Left lobe of liver (tissue), 2 donors: ENCODE results near the gene EFNA4. TPM values are rescaled to one million over a fixed set of nuclear protein-coding genes. Genes with fewer than 3 reads are reported as not detected.

Experiments
- ATAC-seq: fragments of 200-7000 bp; cut with Tn5 transposase; one replicate; pipeline ENCODE4 v1.9.1; 2020; ENCODE audit warnings: mild to moderate bottlenecking, moderate library complexity
- DNase-seq: peaks from one replicate; pipeline ENCODE4 v3.0.0-alpha.2; 2020; ENCODE audit warnings: low spot score
- total RNA-seq: library from RNA; stranded (reverse); gene quantifications from one replicate; pipeline ENCODE4 v1.2.1, GENCODE V29; 2021
- donor health status: DM: no; HTN: no; CAD: no; lungs with moderate emphysema.
- donor health status: DM: no; HTN: yes; CAD: no.

Gene EFNA4, protein sequence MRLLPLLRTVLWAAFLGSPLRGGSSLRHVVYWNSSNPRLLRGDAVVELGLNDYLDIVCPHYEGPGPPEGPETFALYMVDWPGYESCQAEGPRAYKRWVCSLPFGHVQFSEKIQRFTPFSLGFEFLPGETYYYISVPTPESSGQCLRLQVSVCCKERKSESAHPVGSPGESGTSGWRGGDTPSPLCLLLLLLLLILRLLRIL
- total RNA-seq, result 3.3 TPM

DNA sequence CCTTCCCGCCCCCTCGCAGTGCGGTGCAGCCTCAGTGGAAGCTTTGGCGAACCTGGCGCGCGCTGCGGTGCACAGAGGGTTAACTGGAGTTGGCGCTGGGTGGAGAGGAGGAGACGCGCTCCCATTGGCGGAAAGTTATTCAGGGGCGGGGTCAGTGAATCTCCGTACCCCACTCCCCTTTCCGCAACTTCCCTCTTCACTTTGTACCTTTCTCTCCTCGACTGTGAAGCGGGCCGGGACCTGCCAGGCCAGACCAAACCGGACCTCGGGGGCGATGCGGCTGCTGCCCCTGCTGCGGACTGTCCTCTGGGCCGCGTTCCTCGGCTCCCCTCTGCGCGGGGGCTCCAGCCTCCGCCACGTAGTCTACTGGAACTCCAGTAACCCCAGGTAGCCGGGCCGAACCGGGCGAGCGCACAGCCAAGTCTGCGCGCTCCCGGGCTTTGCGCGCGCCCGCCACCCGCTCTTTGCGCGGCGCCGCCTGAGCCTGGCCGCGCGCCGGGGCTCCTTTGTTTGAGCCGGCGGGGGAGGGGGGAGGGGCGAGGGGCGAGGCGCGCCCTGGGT, at the start of gene EFNA4:
TSS of gene EFNA4 (plus strand) at position 191 of the 561 bp plus-strand sequence. CDS start at position 275, 84 bp downstream.
- DNase-seq, result peak; percentile 89
- ATAC-seq, result peak; percentile 88

DNA sequence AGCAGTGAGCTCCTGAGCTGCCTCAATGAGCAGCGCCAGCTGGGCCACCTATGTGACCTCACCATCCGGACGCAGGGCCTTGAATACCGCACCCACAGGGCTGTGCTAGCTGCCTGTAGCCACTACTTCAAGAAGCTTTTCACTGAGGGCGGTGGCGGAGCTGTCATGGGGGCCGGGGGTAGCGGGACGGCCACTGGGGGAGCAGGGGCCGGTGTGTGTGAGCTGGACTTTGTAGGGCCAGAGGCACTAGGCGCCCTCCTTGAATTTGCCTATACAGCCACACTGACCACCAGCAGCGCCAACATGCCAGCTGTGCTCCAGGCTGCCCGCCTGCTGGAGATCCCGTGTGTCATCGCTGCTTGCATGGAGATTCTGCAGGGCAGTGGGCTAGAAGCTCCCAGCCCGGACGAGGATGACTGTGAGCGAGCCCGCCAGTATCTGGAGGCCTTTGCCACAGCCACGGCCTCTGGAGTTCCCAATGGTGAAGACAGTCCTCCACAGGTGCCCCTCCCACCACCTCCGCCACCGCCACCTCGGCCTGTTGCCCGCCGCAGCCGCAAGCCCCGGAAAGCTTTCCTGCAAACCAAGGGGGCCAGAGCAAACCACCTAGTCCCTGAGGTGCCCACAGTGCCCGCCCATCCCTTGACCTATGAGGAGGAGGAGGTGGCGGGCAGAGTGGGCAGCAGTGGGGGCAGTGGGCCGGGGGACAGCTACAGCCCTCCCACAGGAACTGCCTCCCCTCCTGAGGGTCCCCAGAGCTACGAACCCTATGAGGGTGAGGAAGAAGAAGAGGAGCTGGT, 48.6 kb upstream of the EFNA4 start:
- DNase-seq (no peak), ATAC-seq (no peak)

DNA sequence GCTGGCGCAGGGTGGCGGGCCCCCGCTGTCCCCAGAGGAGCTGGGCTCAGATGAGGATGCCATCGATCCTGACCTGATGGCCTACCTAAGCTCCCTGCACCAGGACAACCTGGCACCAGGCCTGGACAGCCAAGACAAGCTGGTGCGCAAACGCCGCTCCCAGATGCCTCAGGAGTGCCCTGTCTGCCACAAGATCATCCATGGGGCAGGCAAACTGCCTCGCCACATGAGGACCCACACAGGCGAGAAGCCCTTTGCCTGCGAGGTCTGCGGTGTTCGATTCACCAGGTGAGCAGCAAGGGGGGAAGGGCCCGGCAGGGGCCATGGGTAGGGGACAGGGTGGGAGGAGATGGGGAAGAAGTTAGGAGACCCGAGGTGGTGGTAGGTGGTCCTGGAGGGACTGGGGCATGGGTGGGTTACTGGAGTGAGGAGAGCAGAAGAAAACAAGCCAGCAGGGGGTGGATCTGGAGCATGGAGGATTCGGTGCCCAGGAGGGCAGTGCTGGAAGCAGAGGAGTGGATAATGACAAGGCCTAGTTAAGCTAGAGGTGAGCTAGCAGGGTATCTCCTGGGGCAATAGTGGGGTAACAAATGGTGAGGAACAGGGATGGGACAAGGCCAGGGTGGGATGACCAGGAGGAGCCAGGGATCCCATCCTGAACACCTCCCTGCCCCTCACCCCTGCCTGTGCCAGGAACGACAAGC, 47.9 kb upstream of the EFNA4 start:
- DNase-seq, result peak; percentile 55
- ATAC-seq, result no peak

DNA sequence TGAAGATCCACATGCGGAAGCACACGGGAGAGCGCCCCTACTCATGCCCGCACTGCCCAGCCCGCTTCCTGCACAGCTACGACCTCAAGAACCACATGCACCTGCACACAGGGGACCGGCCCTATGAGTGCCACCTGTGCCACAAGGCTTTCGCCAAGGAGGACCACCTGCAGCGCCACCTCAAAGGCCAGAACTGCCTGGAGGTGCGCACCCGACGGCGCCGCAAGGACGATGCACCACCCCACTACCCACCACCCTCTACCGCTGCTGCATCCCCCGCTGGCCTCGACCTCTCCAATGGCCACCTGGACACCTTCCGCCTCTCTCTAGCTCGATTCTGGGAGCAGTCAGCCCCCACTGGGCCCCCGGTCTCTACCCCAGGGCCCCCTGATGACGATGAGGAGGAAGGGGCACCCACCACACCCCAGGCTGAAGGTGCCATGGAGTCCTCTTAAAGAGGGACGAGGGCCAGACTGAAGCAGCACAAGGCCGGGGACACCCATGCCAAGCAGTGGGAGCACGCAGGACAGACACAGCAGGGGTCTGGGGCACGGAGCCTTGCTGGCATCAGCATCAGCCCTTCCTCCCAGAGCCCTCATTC, 47.2 kb upstream of the EFNA4 start:
- peak; percentile 55 for DNase-seq

DNA sequence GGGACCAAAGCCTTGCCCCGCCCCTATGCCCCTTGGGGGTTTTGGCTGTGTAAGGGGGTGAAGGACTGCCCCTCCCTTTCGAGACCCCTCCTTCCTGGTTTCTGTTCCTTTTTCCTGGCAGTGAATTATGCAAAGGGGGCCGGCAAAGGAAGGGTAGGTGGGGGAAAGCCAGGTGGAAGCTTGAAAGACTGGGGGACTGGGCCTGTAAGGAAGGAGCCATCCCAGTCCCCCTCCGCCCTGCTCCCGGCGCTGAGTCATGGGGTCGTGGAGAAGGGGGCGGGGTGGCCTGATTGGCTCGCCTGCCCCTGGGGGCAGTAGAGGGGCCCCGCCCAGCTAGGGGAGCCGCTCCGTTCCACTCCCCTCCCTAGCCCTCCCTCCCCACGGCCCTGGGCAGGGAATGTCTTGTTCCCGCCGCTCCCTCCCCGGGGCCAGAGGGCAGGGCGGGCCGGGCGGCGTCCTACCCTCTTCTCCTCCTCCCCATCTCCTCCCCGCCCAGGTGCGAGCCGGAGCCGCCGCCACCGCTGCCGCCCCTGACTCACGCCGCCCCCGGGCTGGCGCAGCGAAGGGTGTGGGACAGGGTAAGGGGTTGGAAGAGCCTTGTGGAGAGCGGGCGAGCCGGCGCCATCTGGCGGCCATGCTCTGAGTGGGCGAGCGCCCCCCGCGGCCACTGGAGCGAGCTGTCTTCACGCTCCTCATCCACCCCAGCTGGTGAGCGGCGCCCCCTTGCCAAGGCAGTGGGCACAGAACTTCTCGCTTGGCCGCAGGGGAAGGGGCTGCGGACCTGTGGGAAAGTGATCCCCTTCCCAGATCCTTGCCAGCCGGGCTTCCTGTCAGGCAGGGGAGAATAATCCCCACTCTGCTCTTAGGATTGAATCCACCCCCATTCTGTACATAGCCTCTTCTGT, 46.2 kb upstream of the EFNA4 start:
- peak; percentile 86 for DNase-seq
- ATAC-seq, result peak; percentile 82

More for the DNA sequence above, 47.2 kb upstream of the EFNA4 start:
- ATAC-seq, result no peak

DNA sequence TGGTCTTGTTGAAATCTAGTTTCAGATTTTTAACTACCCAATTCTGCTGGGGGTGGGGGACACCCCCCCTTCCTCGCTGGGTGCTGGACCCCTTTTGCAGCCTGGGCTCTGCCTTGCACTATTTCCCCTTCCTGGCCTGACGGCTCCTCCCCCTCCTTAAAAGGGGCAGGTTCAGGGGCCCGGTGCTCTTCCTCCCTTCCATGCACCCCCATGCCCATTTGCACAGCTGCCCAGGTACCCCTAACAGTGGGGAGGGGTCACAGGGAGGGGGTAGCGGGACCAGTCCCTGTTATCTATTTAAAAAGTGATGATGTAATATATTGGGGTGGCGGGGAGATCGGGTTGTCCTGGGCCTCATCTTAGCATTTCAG, 45.6 kb upstream of the EFNA4 start:
- no peak for DNase-seq
- ATAC-seq, result no peak

DNA sequence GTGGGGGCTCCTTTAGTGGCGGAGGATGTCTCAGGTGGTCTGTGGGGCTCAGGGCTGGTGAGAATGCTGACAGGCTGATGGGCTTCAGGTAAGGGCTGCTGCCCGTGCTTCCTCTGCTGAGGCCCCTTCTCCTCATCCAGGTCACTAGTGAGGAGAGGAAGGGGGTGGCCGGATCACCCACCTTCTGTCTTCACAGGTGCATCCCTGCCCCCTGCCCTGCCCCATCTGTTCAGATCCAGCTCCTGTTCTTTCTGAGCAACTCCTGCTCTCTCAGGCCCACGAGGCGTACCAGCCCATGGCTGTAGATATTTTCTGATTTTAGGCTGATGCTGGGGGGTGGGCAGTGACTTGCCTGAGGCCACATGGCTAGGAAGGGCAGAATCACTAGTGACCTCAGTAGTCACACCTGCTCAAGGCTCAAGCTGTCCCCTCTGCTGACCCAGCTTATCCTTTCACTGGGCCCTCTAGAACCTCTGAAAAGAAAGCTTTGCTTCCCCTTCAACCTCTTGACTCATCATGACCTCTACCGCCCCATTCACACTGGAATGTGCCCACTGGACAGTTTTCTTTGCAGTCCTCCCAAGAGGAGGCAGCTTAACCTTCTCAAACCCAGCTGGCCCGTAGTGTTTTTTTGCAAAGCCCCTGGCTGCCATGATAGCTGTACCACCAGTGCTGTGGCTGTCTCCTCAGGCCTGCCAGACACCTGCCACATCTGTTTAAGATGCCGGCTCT, 44.8 kb upstream of the EFNA4 start:
- DNase-seq (no peak), ATAC-seq (no peak)

DNA sequence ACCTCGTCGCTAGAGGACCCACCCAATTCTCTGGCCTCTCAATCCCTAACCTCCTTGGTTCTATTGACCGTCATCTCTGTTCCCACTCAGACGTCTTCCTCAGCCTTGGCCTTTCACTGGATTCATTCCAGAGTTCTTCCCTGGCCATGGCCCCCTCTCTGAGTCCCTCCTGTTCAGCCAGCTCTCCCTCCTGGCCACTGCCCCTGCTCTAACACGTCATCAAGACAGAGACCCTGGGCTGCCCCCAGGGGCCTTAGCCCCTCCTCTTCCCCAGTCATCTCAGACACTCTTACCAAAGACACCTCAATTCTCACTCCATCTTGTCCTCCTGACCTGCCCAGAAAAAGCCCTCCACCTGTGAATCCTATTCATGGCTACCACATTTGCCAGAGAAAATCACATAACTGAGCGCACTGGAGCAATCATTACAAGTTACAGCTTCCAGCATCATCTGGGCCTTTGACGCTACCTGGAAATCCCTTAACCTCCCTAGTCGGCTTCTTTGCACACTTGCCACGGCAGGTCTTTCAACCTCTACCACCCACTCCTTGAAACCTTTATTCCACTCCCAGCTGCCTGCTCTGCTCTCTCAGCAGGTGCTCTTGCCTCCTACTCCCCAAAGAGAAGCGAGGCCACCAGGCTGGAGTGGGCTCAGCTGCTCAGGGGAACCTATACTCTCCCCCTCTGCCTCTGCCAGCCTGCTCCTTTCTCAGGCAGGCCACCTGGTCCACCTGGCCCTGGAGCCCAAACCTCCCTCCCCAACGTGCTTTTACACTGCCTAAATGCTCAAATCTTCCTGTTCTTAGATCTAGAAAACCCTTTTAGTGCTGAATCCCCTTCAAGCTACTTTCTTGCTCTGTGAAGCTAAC, 43.9 kb upstream of the EFNA4 start:
- no peak for ATAC-seq
- DNase-seq, result no peak

DNA sequence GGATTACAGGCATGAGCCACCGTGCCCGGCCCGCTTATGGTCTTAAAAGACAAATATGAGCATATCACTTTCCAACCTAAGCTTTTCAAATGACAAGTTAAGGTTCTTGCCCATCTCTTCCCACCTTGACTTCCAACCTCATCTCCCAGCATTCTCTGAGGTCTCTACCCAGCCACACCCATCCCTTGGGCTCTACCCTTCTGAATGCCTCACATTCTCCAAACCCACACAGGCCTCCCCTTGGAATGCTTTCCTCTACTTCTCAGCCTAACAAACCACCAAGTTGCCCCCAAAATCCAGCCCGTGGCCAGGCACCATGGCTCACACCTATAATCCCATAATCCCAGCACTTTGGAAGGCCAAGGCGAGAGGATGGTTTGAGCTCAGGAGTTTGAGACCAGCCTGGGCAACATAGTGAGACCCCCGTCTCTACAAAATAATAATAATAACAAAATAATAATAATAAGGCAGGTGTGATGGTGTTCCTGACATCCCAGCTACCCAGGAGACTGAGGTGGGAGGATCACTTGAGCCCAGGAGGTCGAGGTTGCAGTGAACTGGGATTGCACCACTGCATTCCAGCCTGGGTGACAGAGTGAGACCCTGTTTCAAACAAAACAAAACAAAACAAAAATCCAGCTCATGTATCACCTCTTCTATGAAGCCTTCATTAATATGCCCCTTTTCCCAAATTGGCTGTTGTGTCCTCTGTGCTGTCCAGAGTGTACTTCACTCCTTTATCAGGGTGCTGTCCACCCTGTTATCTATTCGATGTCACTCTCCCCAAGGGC, 41.2 kb upstream of the EFNA4 start:
- ATAC-seq (no peak), DNase-seq (no peak)

DNA sequence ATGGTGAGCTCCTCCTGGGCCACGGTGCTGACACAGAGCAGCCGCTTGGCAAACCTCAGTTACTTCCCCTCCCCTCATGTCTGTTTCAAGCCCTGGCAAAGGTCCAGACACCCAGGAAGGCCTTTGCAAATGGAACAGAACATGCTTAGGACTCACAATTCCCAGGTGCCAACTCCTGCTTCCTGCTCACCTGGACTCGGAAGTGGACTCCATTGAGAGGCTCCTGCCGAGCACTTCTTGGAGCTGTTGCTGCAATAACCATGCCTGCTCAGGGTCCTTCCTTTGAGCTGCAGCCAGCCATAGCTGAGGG, 40.7 kb upstream of the EFNA4 start:
- DNase-seq, result no peak
- peak; percentile 35 for ATAC-seq

DNA sequence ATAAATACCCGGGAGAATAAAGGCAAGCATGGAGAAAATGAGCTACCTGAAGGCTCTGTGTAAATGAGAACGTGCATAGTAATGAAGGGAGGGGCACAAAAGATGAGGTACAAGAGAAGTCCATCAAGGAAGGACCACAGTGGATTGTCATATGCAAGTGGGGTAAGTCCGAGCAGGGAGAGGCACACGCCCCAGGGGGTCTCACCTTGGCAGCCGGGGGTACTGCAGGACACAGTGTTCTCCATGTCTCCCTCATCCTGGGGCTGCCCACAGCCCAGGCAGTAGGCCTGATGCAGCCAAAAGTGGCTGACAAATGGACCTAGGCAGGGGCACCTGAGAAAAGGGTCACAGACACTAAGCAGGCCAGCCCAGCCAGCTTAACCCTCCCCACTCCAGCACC, 39.9 kb upstream of the EFNA4 start:
- no peak for ATAC-seq
- DNase-seq, result no peak

DNA sequence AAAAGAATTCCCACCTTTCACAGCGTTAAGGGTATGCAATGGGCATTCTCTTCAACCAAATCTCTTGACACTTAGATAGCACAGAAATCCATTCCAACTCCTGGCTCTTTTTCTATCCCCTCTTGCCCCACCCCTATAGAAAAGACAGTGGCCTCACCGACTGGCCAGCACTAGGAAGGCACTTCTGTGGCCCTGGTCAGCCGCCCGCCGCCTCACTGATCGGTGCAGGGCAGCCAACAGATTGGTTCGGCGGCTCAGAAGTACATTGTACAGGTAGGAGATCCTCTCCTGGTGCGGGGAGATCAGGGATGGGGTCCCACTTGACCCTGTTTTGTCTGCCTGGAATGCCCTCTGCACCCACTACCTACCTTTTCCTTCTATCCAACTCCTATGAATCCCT, 39.2 kb upstream of the EFNA4 start:
- ATAC-seq, result no peak
- no peak for DNase-seq

DNA sequence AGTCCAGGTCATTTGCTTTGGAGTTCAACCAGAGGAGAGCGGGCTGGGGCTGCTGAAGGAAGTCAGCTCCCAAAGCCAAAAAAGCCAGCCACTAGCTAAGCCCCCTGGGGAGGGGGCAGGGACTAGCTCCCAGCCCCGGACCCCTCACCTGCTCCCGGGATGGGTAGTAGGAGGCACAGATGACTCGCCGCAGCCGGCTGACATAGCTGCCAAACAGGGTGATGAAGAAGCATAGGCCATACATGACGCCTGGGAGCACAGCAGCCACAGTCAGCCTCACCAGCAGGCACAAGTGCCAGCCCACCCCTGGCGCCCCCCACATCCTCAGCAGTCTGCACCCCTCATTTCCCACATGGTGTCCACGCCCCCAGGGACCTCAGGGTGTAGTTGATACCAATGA, 37.4 kb upstream of the EFNA4 start:
- ATAC-seq, result no peak

DNA sequence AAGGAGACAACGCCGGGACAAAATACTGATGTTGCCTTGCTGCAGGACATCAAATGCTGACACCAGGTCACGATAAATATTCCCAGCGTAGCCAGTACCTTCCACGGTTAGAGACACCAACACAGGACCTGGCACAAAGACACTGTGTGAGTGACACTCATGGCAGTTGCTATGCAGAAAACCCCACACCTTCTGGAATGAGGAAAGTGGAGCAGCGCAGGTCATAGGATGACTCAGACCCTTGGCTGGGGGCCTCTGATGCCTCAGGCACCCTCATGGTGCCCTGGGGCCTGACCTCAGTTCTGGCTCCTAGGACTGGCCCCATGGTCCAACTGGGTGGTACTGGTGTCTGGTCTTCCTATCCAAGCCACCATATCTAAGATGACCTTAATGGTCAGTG, 37.0 kb upstream of the EFNA4 start:
- ATAC-seq (no peak), DNase-seq (no peak)

More for the DNA sequence above, 37.4 kb upstream of the EFNA4 start:
- no peak for DNase-seq

DNA sequence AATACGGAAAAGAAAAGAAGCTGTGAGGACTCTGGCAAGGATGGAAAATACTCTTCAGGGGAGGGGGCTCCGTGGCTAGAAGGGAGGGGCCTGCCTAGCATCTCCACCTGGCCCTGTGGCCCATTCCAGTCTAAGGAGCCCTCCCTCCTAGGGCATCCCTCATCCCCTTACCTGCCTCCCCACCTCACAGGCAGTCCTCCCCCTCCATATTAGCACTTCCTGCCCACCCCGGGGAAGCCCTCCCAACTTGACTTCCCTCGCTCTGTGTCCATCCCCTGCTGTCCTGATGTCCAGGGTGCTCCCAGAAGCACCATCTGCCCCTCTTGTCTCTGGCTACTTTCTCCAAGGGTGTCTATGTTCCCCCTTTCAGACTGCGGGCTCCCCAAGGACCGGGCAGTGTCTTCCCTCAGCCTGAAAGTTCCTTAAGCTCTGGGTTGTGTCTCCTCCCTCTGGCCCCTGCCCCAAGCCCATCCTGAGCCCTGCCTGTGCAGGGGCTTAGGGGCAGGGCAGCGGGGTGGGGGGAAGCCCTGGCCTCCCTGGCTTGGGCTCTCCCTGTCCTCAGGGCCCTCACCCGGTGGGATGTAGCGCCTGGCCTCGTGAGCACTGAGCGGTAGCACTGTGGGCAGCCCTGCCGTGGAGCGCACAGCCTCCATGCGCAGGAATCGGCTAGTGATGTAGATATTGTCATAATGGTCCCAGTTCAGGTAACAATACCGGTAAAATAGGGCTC, 33.9 kb upstream of the EFNA4 start:
- DNase-seq (no peak), ATAC-seq (no peak)

DNA sequence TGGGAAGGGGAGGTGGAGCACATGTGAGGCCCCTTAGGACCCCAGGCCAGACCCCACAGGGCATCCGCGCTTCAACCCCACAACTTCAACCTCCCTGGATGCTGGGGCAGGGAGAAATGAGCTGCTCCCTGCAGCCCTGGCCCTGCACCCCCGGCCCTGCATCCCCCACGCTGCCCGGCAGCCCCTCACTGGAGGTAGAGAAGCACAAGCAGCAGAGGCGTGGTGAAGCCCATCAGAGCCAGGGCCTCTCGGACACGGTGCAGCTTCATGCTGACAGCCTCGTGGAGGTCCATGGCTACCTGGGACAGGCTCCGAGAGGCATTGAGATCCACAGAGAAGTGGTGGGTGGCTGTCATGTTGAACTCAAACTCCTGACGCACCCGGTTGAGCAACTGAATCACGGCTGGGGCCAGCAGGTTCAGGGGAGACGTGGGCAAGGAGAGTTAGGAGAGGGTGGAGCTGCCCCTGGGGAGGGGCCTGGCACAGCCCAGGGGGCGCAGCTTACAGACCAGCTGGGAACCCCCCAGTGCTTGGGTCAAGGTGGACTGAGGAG, 33.2 kb upstream of the EFNA4 start:
- DNase-seq (no peak), ATAC-seq (no peak)

DNA sequence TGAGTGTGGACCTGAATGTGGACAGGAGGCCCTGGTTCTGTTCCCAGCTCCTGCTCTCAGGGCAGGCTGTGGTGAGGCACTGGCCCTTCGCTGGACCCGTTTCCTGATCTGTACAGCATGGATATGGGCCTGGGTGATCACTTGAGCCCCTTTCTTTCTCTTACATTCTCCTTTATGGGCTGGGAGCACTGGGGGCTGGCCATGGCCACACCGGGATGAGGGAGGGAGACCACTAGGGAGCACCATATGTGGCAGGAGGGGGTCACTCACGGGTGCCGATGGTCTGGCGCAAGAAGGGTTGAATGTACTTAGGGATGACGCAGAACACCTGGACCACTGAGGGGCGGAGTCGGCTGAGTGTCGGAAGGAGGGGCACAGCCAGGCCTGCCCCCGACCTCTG, 32.6 kb upstream of the EFNA4 start:
- no peak for ATAC-seq
- DNase-seq, result no peak
